Measurements from ENCODE around the gene ASH1L.
"Not testable (repeated sequence)": the region's sequence is repeated elsewhere in the genome, so short reads cannot be mapped to it uniquely, and the experiment has no call there.

The ASH1L gene, protein sequence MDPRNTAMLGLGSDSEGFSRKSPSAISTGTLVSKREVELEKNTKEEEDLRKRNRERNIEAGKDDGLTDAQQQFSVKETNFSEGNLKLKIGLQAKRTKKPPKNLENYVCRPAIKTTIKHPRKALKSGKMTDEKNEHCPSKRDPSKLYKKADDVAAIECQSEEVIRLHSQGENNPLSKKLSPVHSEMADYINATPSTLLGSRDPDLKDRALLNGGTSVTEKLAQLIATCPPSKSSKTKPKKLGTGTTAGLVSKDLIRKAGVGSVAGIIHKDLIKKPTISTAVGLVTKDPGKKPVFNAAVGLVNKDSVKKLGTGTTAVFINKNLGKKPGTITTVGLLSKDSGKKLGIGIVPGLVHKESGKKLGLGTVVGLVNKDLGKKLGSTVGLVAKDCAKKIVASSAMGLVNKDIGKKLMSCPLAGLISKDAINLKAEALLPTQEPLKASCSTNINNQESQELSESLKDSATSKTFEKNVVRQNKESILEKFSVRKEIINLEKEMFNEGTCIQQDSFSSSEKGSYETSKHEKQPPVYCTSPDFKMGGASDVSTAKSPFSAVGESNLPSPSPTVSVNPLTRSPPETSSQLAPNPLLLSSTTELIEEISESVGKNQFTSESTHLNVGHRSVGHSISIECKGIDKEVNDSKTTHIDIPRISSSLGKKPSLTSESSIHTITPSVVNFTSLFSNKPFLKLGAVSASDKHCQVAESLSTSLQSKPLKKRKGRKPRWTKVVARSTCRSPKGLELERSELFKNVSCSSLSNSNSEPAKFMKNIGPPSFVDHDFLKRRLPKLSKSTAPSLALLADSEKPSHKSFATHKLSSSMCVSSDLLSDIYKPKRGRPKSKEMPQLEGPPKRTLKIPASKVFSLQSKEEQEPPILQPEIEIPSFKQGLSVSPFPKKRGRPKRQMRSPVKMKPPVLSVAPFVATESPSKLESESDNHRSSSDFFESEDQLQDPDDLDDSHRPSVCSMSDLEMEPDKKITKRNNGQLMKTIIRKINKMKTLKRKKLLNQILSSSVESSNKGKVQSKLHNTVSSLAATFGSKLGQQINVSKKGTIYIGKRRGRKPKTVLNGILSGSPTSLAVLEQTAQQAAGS (N-terminal part only)

DNA sequence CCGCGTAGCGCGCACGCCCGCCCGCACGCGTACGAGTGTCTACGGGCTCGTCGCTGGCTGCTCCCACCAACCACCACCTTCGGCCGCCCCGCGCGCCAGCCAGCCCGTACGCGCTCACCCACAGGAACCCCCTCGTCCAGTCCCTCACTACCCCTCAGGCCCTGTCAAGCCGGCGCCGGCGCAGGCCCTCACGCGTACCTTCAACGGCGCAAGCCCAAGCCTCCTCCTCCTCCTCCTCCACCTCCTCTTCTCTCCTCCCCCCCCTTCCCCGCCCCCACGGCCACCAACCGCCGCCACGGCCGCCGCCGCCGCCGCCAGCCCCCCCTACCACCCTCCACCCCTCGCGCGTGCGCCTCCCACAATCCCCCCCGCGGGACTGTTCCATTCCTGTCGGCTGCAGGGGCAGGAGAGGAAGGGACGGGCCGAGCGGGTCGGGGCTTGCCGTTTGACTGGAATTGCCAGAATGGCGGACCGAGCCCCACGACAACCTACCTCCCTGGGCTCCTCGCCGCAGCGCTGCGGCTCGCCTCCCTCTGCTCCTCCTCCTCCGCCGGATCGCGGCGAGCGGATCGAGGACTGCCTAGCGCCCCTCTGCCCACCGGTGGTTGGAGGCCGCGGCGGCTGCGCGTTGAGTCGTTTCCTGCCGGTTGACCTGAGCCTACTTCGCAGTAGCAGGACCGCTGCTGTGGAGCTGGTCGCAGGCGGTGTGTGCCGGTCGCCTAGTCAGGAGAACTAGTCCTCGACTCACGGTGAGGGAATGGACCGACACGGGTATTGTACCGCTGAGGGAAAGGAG lies at the start of gene ASH1L:
Gene ASH1L (minus strand): TSS at position 223 of the 796 bp plus-strand sequence. CDS start 41,284 bp downstream, outside the sequence.
- peak; percentile 92 for DNase-seq (ENCODE audit: low spot score)

DNA sequence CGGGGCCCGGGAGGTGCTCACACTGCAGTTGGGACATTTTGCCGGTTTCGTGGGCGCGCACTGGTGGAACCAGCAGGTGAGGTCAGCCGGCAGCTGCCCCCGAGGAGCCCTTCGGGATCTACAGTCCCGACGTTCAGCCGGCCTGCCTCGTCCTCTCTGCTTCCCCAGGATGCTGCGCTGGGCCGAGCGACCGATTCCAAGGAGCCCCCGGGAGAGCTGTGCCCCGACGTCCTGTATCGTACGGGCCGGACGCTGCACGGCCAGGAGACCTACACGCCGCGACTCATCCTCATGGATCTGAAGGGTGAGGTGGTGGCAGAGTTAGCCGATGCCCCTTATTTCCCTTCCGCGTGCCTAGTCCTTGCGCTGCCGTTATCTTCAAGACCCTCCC lies 47.6 kb upstream of the ASH1L start:
- not testable (repeated sequence) for DNase-seq (ENCODE audit: low spot score)

- DNase-seq (ENCODE audit: low spot score): peak; percentile 96
These were observed 47.1 kb upstream of the ASH1L start, which contains the start of gene MSTO1 for GRCh38 chr1:155609515-155610256. MSTO1 (plus strand) TSS chr1:155610218; CDS start chr1:155610249, 31 bp downstream.

- DNase-seq (ENCODE audit: low spot score): no peak
These were observed 46.3 kb upstream of the ASH1L start for GRCh38 chr1:155608888-155609225.

GRCh38 chr1:155607708-155608107 lies 45.1 kb upstream of the ASH1L start:
- no peak for DNase-seq (ENCODE audit: low spot score)

DNA sequence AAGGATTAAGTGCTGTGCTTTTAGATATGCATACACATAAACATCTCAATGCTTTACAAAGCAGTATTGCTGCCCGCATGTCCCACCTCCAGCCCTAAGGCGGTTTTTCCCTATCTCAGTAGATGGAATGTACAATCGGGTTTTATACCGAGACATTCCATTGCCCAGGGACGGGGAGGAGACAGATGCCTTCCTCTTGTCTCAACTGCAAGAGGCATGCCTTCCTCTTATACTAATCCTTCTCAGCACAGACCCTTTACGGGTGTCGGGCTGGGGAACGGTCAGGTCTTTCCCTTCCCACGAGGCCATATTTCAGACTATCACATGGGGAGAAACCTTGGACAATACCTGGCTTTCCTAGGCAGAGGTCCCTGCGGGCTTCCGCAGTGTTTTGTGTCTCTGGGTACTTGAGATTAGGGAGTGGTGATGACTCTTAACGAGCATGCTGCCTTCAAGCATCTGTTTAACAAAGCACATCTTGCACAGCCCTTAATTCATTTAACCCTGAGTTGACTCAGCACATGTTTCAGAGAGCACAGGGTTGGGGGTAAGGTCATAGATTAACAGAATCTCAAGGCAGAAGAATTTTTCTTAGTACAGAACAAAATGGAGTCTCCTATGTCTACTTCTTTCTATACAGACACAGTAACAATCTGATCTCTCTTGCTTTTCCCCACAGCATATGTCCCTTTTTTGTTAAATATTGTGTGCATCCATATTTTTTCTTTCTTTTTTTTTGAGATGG lies 37.4 kb upstream of the ASH1L start:
- not testable (repeated sequence) for DNase-seq (ENCODE audit: low spot score)

- no peak for DNase-seq (ENCODE audit: low spot score)
These were observed 36.3 kb upstream of the ASH1L start for GRCh38 chr1:155598842-155599331.

GRCh38 chr1:155596864-155597263 lies 34.3 kb upstream of the ASH1L start:
- DNase-seq (ENCODE audit: low spot score): no peak

DNA sequence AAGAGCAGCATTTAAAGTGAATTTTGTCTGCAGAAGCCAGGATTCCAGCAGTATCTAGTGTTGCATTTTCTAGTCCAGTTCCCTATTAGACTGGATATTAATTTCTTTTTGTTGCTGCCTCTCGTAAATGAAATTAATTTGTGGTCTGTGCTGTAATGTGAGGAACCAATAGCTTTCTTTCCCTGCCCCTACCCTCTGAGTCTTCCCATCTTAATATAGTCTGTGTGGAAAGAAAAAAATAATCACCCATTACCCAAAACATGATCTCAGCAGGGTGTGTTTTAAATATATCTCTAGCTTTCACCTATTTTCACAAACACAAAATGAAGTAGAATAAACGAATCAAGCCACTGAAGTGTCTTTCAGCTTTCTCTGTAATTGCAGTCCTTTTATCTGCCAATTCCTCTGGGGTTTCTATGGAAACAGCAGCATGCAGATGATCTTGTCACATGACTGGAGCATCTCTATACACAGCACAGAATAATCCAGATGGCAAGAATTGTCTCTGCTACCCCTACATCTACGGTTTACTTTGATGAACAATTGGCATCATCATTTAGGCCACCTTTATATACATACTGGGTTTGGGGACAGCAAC lies 33.4 kb upstream of the ASH1L start:
- DNase-seq (ENCODE audit: low spot score): not testable (repeated sequence)

- DNase-seq (ENCODE audit: low spot score): peak; percentile 61
These were observed 29.2 kb upstream of the ASH1L start for GRCh38 chr1:155591770-155592169.

DNA sequence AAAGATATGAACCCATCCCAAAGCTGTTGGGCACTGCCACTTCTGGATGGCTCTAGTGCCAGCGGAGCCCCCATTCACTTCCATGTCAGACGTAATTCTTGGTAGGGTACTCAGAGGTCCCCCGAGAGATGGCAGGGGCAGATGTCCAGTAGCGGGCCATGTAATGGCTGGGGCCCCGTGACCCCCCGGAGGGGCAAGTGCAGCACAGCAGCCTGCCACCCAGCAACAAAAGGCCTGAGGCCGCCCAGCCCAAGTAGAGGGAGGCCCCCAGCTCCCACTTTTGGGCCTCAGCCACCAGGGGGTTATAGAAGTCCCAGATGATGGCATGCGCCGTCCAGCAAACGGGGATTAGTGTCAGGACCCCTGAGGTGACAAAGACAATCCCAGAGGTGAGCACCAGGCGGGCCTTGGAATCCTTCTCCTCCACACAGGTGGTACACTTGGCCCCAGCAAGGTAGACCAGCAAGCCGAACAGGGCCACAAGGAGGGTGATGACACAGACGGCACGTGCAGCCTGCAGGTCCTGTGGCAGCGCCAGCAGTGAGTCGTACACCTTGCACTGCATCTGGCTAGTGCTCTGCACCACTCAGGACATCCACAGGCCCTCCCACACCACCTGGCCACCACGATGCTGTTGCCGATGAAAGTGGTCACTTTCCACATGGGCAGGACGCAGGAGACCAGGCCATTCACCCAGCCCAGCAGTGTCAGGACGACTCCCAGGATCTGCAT lies 28.1 kb upstream of the ASH1L start:
- not testable (repeated sequence) for DNase-seq (ENCODE audit: low spot score)

GRCh38 chr1:155589282-155589681 lies 26.7 kb upstream of the ASH1L start:
- DNase-seq (ENCODE audit: low spot score): not testable (repeated sequence)

GRCh38 chr1:155583846-155584245 lies 21.2 kb upstream of the ASH1L start:
- DNase-seq (ENCODE audit: low spot score): not testable (repeated sequence)

DNA sequence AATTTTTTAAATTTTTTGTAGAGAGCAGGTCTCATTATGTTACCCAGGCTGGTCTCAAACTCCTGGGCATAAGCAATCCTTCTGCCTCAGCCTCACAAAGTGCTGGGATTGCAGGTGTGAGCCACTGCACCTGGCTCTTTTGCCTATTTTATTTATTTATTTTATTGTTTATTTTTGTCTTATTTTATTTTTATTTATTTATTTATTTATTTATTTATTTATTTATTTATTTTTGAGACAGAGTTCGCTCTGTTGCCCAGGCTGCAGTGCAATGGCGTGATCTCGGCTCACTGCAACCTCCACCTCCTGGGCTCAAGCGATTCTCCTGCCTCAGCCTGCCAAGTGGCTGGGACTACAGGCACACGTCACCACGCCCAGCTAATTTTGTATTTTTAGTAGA lies 13.0 kb upstream of the ASH1L start:
- DNase-seq (ENCODE audit: low spot score): not testable (repeated sequence)

- DNase-seq (ENCODE audit: low spot score): no peak
These were observed 11.5 kb upstream of the ASH1L start for GRCh38 chr1:155574077-155574476.

- no peak for DNase-seq (ENCODE audit: low spot score)
These were observed 8.0 kb upstream of the ASH1L start for GRCh38 chr1:155570593-155570990.

- no peak for DNase-seq (ENCODE audit: low spot score)
These were observed 7.5 kb upstream of the ASH1L start for GRCh38 chr1:155569988-155570592.

GRCh38 chr1:155563377-155564022 lies 897 bp upstream of the ASH1L start:
- DNase-seq (ENCODE audit: low spot score): not testable (repeated sequence)

Data from COLO829 (cell line).